Kidney glomerular epithelial cell (primary cell): ENCODE data around the gene AIG1.
"Not testable (repeated sequence)": the region's sequence is repeated elsewhere in the genome, so short reads cannot be mapped to it uniquely, and the experiment has no call there.

ENCODE experiments used
- DNase-seq: peaks from one replicate; lab custom pipeline; 2025; lab: John Stamatoyannopoulos, UW

AIG1 gene

GRCh38 chr6:143332153-143332845 is 271.6 kb downstream of the AIG1 start:
- DNase-seq, result no peak

- DNase-seq, result no peak
Observed at GRCh38 chr6:143333081-143333480, 272.4 kb downstream of the AIG1 start.

- DNase-seq, result no peak
Observed at GRCh38 chr6:143333749-143334520, 273.2 kb downstream of the AIG1 start.

- DNase-seq, result no peak
Observed at GRCh38 chr6:143335865-143336264, 275.2 kb downstream of the AIG1 start.

GRCh38 chr6:143336446-143337152 is 275.9 kb downstream of the AIG1 start:
- no peak for DNase-seq

- DNase-seq, result no peak
Observed at GRCh38 chr6:143337201-143337949, 276.7 kb downstream of the AIG1 start.

GRCh38 chr6:143339223-143339622 is 278.5 kb downstream of the AIG1 start:
- no peak for DNase-seq

GRCh38 chr6:143345477-143345876 is 284.8 kb downstream of the AIG1 start:
- DNase-seq, result not testable (repeated sequence)

- DNase-seq, result no peak
Observed at GRCh38 chr6:143346004-143346403, 285.3 kb downstream of the AIG1 start.

- DNase-seq, result no peak
Observed at GRCh38 chr6:143348531-143348930, 287.8 kb downstream of the AIG1 start.

GRCh38 chr6:143349530-143349929 is 288.8 kb downstream of the AIG1 start:
- DNase-seq, result no peak

GRCh38 chr6:143356101-143356880 is 295.6 kb downstream of the AIG1 start:
- no peak for DNase-seq

GRCh38 chr6:143357152-143357551 is 296.5 kb downstream of the AIG1 start:
- no peak for DNase-seq

- DNase-seq, result no peak
Observed at GRCh38 chr6:143357561-143358255, 297.0 kb downstream of the AIG1 start.

GRCh38 chr6:143361536-143362191 is 301.0 kb downstream of the AIG1 start:
- DNase-seq, result no peak

GRCh38 chr6:143362192-143362558 is 301.5 kb downstream of the AIG1 start:
- DNase-seq, result no peak

GRCh38 chr6:143363299-143363698 is 302.6 kb downstream of the AIG1 start:
- DNase-seq, result no peak

- DNase-seq, result no peak
Observed at GRCh38 chr6:143368426-143368825, 307.7 kb downstream of the AIG1 start.

- DNase-seq, result no peak
Observed at GRCh38 chr6:143369971-143370370, 309.3 kb downstream of the AIG1 start.

- no peak for DNase-seq
Observed at GRCh38 chr6:143370812-143371370, 310.2 kb downstream of the AIG1 start.
